Stimulated activated naive CD8-positive, alpha-beta T cell treated with anti-CD3 and anti-CD28 coated beads, Interleukin-15, Interleukin-2, amounts not matched to agents 100 ng/mL and 50 ng/mL, for 24 hours (primary cell): ENCODE measurements around the gene PCDH11Y.
"Not testable (repeated sequence)": the region's sequence is repeated elsewhere in the genome, so short reads cannot be mapped to it uniquely, and the experiment has no call there.

ENCODE experiments used
- H3K27ac Mint-ChIP-seq: one replicate; pipeline ENCODE4 v1.8.0; 2021; ENCODE audit warnings: mild to moderate bottlenecking, mixed read lengths
- H3K27me3 Mint-ChIP-seq: one replicate; pipeline ENCODE4 v1.8.0; 2021; ENCODE audit warnings: mixed read lengths
- H3K36me3 Mint-ChIP-seq: one replicate; pipeline ENCODE4 v1.8.0; 2021; ENCODE audit warnings: low read depth, mixed read lengths
- H3K4me1 Mint-ChIP-seq: one replicate; pipeline ENCODE4 v1.8.0; 2021; ENCODE audit warnings: low read depth, mixed read lengths
- H3K4me3 Mint-ChIP-seq: one replicate; pipeline ENCODE4 v1.8.0; 2021; ENCODE audit warnings: mild to moderate bottlenecking, mixed read lengths
- H3K9me3 Mint-ChIP-seq: one replicate; pipeline ENCODE4 v1.8.0; 2021; ENCODE audit warnings: mixed read lengths

PCDH11Y gene

DNA sequence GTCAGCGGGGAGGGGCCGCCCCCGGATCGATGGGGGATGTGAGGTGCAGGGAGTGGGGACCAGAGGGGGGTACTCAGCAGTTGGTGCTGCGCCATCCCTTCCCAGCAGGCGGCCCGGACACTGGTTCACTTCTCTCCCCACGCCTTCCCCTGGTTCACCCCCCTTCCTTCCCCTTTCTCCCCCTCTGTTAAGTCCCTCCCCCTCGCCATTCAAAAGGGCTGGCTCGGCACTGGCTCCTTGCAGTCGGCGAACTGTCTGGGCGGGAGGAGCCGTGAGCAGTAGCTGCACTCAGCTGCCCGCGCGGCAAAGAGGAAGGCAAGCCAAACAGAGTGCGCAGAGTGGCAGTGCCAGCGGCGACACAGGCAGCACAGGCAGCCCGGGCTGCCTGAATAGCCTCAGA lies at the start of gene PCDH11Y:
PCDH11Y (plus strand) TSS at position 240 of the 400 bp plus-strand sequence. CDS start 56,804 bp downstream, outside the sequence.
- not testable (repeated sequence) for H3K27me3 Mint-ChIP-seq, H3K4me3 Mint-ChIP-seq, H3K27ac Mint-ChIP-seq, H3K9me3 Mint-ChIP-seq, H3K4me1 Mint-ChIP-seq, H3K36me3 Mint-ChIP-seq

DNA sequence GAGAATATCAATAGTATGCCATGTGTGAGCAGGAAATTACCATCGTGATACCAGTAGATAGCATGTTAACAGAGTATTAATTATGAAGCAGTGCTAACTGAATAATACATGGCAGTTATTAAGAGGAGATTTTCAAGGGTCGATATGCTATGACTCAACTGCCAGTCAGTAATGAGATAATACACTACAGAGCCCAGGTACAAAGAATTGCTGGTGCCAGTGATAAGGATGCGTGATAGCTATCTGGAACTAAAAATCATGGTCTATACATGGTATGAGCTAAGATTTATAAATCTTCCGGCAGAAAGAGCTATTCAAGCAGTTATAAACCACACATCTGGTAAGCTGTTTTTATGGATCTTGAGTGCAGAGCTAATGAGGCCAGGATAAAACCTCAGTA lies 32.2 kb upstream of the PCDH11Y start:
- not testable (repeated sequence) for H3K9me3 Mint-ChIP-seq, H3K27ac Mint-ChIP-seq, H3K27me3 Mint-ChIP-seq, H3K36me3 Mint-ChIP-seq, H3K4me3 Mint-ChIP-seq, H3K4me1 Mint-ChIP-seq

DNA sequence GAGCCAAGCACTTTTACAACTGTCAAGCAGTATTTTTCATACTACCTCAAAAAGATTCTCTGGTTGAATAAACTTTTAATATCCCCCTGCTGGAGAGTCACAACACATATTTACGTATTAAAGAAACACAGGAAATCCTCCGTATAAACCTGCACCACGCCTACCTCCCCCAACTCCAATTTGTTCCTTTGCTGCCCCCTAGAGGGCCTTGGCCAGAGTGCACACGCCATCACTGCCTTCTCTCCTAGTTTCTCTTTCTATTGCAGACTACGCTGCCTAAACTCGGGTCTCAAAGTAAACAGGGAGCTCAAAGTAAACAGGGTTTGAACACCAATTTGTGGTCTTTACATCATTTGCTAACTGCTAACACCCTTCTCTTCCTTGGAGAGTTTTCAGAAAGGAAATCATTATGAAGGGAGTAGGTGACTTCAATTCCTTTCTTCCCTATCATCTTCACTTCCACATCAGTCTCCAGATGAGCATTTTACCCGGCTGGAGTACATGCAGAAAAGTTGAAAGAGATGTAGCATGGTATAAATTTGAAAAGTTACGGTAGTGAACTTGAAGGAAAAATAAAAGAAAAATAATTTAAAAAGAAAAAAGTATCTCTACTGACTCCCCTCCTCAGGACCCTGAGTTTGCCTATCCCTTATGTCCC lies 8.2 kb upstream of the PCDH11Y start:
- H3K4me1 Mint-ChIP-seq, H3K9me3 Mint-ChIP-seq, H3K4me3 Mint-ChIP-seq, H3K36me3 Mint-ChIP-seq, H3K27ac Mint-ChIP-seq, H3K27me3 Mint-ChIP-seq: not testable (repeated sequence)

- H3K27me3 Mint-ChIP-seq, H3K36me3 Mint-ChIP-seq, H3K4me3 Mint-ChIP-seq, H3K9me3 Mint-ChIP-seq, H3K27ac Mint-ChIP-seq, H3K4me1 Mint-ChIP-seq: not testable (repeated sequence)
Measured at GRCh38 chrY:4994892-4995291, 5.2 kb upstream of the PCDH11Y start.

GRCh38 chrY:5002476-5003184 lies 2.5 kb downstream of the PCDH11Y start:
- H3K9me3 Mint-ChIP-seq, H3K4me1 Mint-ChIP-seq, H3K4me3 Mint-ChIP-seq, H3K36me3 Mint-ChIP-seq, H3K27me3 Mint-ChIP-seq, H3K27ac Mint-ChIP-seq: not testable (repeated sequence)

DNA sequence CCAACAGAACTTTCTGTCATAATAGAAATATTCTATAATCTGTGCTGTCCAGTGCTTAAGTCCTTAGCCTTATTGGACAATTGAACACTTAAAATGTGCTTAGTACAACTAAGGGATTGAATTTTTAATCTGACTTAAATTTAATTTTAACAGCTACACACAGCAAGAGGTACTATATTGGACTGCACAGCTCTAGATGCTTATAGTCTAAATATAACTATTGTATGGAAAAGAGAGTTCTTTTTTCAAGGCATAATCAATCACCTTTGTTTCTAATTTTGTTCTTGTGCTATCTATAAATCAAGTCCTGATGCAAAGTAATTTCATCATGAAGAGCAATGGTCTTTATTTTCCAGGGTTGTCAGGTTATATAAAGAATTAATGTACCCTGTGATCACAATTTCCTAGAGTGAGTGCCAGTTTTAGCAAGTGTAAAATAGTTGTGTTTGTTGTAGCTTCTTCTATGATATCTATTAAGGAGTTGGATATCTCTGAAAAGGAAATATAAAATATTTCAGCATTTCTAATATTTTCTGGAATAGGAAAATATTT lies 39.0 kb downstream of the PCDH11Y start:
- not testable (repeated sequence) for H3K36me3 Mint-ChIP-seq, H3K27ac Mint-ChIP-seq, H3K4me3 Mint-ChIP-seq, H3K4me1 Mint-ChIP-seq, H3K9me3 Mint-ChIP-seq, H3K27me3 Mint-ChIP-seq

GRCh38 chrY:5083017-5083416 lies 82.9 kb downstream of the PCDH11Y start:
- not testable (repeated sequence) for H3K9me3 Mint-ChIP-seq, H3K36me3 Mint-ChIP-seq, H3K27me3 Mint-ChIP-seq

DNA sequence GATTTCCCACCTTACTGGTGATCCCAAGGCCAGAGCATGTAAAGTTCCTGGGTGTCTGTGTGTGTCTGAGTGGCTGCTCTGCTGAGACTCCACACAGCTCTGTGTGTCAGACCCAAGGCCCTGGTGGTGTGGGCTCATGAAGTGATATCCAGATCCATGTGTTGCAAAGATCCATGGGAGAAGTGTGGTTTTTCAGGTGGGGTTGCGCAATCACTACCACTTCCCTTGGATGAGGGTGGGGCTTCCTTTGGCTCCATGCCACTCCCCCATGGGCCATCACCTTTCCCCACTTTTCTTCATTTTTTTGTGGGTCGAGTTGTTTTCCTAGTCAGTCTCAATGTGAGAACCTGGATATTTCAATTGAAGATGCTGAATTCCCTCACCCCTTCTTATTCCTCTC lies 182.9 kb downstream of the PCDH11Y start:
- H3K27ac Mint-ChIP-seq, H3K9me3 Mint-ChIP-seq, H3K36me3 Mint-ChIP-seq, H3K4me3 Mint-ChIP-seq, H3K27me3 Mint-ChIP-seq, H3K4me1 Mint-ChIP-seq: not testable (repeated sequence)

More at GRCh38 chrY:5083017-5083416, 82.9 kb downstream of the PCDH11Y start:
- not testable (repeated sequence) for H3K4me3 Mint-ChIP-seq, H3K4me1 Mint-ChIP-seq, H3K27ac Mint-ChIP-seq

- not testable (repeated sequence) for H3K4me3 Mint-ChIP-seq, H3K9me3 Mint-ChIP-seq, H3K27me3 Mint-ChIP-seq, H3K4me1 Mint-ChIP-seq, H3K27ac Mint-ChIP-seq, H3K36me3 Mint-ChIP-seq
Measured at GRCh38 chrY:5215116-5215515, 215.0 kb downstream of the PCDH11Y start.

GRCh38 chrY:5324931-5325330 lies 324.8 kb downstream of the PCDH11Y start:
- not testable (repeated sequence) for H3K4me3 Mint-ChIP-seq, H3K27me3 Mint-ChIP-seq, H3K36me3 Mint-ChIP-seq, H3K4me1 Mint-ChIP-seq, H3K27ac Mint-ChIP-seq, H3K9me3 Mint-ChIP-seq

- not testable (repeated sequence) for H3K36me3 Mint-ChIP-seq, H3K27ac Mint-ChIP-seq, H3K9me3 Mint-ChIP-seq, H3K27me3 Mint-ChIP-seq, H3K4me3 Mint-ChIP-seq, H3K4me1 Mint-ChIP-seq
Measured at GRCh38 chrY:5342220-5342619, 342.1 kb downstream of the PCDH11Y start.

DNA sequence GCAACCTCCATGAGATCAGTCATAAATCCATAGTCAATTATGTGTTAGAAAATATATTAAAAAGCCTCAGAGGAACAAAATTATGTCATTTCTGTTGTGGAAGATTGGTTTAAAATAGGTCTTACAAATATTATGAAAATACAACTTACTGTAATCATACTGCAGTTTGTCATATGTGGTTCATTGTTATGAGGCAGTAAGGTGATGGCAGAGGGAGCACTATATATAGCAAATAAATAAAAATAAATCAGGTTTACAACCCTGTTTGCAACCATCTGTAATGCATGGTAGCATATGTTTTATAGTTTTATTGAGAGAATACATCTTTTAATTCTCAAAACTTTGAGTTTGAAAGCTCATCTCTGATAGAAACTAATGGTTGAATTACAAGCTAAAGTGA lies 543.6 kb downstream of the PCDH11Y start:
- H3K4me3 Mint-ChIP-seq, H3K4me1 Mint-ChIP-seq, H3K27ac Mint-ChIP-seq, H3K9me3 Mint-ChIP-seq, H3K27me3 Mint-ChIP-seq, H3K36me3 Mint-ChIP-seq: not testable (repeated sequence)

GRCh38 chrY:5638589-5638988 lies 638.5 kb downstream of the PCDH11Y start:
- H3K27me3 Mint-ChIP-seq, H3K27ac Mint-ChIP-seq, H3K9me3 Mint-ChIP-seq, H3K36me3 Mint-ChIP-seq, H3K4me1 Mint-ChIP-seq, H3K4me3 Mint-ChIP-seq: not testable (repeated sequence)

- H3K9me3 Mint-ChIP-seq, H3K4me1 Mint-ChIP-seq, H3K4me3 Mint-ChIP-seq, H3K27me3 Mint-ChIP-seq, H3K36me3 Mint-ChIP-seq, H3K27ac Mint-ChIP-seq: not testable (repeated sequence)
Measured at GRCh38 chrY:5679265-5679664, 679.2 kb downstream of the PCDH11Y start.

- not testable (repeated sequence) for H3K9me3 Mint-ChIP-seq, H3K27ac Mint-ChIP-seq, H3K4me1 Mint-ChIP-seq, H3K36me3 Mint-ChIP-seq, H3K27me3 Mint-ChIP-seq, H3K4me3 Mint-ChIP-seq
Measured at GRCh38 chrY:5708727-5709126, 708.6 kb downstream of the PCDH11Y start.

DNA sequence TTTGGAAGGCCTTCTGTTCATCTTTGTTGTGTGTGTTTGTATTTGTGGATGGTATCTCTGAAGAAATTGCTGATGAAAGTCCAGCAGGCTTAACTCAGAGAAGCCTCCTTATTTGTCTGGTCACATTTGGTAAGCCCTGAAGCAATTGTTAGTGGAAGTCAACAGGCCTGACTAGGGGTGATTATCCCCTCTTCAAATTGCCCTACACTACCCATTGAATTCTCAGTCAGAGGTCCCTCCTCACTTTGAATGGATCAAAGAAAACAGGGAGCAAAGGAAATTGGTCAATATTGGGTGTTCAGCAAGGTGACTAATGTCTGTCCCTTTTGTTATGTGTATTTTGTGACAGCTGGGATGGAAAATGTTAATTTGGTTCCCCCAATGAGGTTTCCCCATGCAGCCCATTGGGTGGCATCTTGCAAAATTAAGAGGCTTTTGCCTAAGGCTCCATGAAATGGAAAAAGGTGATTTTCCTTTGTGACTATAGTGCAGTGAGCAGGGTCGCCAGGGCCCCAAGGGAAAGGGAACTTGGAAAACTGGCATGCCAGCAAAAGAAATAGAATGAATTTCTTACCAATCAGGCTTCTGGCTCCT lies 709.8 kb downstream of the PCDH11Y start:
- not testable (repeated sequence) for H3K36me3 Mint-ChIP-seq

More for the DNA sequence above, 709.8 kb downstream of the PCDH11Y start:
- not testable (repeated sequence) for H3K4me1 Mint-ChIP-seq, H3K27me3 Mint-ChIP-seq, H3K27ac Mint-ChIP-seq, H3K4me3 Mint-ChIP-seq, H3K9me3 Mint-ChIP-seq
